HG03280 (cell line): ENCODE results near the gene COBL.

ENCODE experiments used
- ATAC-seq: cut with Tn5 transposase; IDR thresholded peaks from one replicate; pipeline ENCODE4 v1.9.1; 2021; ENCODE audit warnings: mild to moderate bottlenecking, moderate library complexity; ENCODE audit not compliant: unreplicated experiment

The COBL gene

DNA sequence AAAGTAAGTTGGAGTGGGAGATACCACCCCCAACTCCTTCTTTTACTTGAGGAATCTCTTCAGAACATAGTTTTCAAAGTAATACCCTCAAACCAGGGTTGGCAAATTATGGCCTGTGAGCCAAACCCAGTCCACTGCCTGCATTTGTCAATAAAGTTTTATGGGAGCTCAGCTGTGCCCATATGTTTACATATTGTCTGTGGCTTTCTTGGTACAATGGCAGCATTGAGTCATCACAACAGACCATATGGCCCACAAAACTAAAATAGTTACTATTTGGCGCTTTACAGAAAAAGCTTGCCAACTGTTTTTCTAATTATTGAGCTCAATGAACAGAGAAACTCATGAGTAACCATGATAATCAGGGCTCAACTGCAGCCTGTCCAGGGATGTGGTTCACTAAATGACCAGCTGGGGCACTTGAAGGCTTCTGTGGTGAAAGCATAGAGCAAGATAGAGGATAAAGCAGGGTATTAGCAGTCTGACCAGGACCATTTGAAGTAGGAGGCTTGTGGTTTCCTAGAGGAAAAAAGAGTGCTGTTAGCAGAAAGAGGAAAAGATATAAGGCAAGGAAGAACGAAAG lies 337.9 kb downstream of the COBL start:
- no peak for ATAC-seq

DNA sequence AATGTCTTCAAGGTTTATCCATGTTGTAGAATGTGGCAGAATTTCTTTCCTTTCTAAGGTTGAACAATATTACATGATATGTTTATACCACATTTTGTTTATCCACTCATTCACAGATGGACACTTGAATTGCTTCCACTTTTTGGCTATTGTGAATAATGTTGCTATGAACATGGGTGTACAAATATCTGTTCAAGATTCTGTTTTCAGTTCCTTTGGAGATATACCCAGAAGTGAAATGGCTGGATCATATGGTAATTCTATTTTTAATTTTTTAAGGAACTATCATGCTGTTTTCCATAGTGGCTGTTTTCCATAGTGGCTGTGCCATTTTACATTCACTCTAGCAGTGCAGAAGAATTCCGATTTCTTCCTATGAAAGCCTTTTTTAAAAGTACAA lies 339.2 kb downstream of the COBL start:
- no peak for ATAC-seq

GRCh38 chr7:50976064-50976463 lies 340.5 kb downstream of the COBL start:
- no peak for ATAC-seq

DNA sequence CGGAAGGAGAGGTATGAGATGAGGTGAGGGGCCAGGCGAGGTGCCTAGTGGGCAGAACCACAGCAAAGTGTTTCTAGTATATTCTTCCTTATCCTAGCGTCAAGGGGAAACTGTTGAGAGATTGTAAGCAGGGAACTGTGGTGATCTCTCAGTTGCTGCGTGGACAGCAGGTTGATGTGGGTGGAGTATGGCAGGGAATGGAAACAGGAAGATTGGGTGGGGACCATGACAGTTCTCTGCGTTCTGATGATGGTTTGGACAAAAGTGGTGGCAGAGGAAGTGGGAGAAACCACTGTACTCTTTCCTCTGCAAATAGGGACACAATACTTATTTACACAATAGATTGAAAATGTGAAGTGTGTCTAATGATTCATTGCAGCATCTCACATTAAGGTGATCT lies 342.4 kb downstream of the COBL start:
- ATAC-seq = no peak

- ATAC-seq = no peak
Measured at GRCh38 chr7:50973814-50974213, 342.8 kb downstream of the COBL start.

- ATAC-seq = no peak
Measured at GRCh38 chr7:50970092-50970491, 346.5 kb downstream of the COBL start.
